Heart left ventricle (tissue), 16 donors: ENCODE results near the gene SIM1. TPM values are rescaled to one million over a fixed set of nuclear protein-coding genes. Genes with fewer than 3 reads are reported as not detected.

Experiments
- ATAC-seq, 4 donors: fragments of 200-7000 bp; cut with Tn5 transposase; one replicate each; pipeline ENCODE4 v1.9.1; 2020 to 2022; ENCODE audit warnings: moderate library complexity in 4 of 4, mild to moderate bottlenecking in 3 of 4, moderate number of reproducible peaks in 1 of 4
- DNase-seq, 5 donors: peaks; one replicate each; pipeline ENCODE4 v3.0.0-alpha.2; 2020
- H3K27ac ChIP-seq, 12 donors: fragments of 200-600 bp; sonication (generic) in 4 of 12; one replicate each; pipeline versions ENCODE4 v1.5.0 to v1.8.0; 2016 to 2022; ENCODE audit warnings: mild to moderate bottlenecking in 2 of 12
- H3K27me3 ChIP-seq, 9 donors: fragments of 200-600 bp; sonication (generic) in 2 of 9; one replicate each; pipeline versions ENCODE4 v1.5.1 to v1.8.0; 2016 to 2022; ENCODE audit warnings: mild to moderate bottlenecking in 3 of 9
- H3K36me3 ChIP-seq, 9 donors: fragments of 200-600 bp; sonication (generic) in 2 of 9; one replicate each; pipeline versions ENCODE4 v1.5.0 to v1.8.0; 2018 to 2022; ENCODE audit warnings: mild to moderate bottlenecking in 2 of 9
- H3K4me1 ChIP-seq, 12 donors: fragments of 200-600 bp; sonication (generic) in 4 of 12; one replicate each; pipeline versions ENCODE4 v1.5.0 to v1.8.0; 2016 to 2022; ENCODE audit warnings: mild to moderate bottlenecking in 3 of 12
- H3K4me3 ChIP-seq, 12 donors: fragments of 200-600 bp; sonication (generic) in 4 of 12; one replicate each; pipeline versions ENCODE4 v1.5.0 to v1.8.0; 2017 to 2022; ENCODE audit warnings: mild to moderate bottlenecking in 9 of 12, moderate library complexity in 4 of 12
- H3K9me3 ChIP-seq, 12 donors: fragments of 200-600 bp; sonication (generic) in 4 of 12; one replicate each; pipeline versions ENCODE4 v1.5.0 to v1.8.0; 2016 to 2022; ENCODE audit warnings: mild to moderate bottlenecking in 1 of 12
- CTCF ChIP-seq, 12 donors: fragments of 200-600 bp; sonication (generic) in 4 of 12; IDR thresholded peaks; one replicate each; pipeline versions ENCODE4 v1.5.0 to v1.8.0; 2018 to 2022; ENCODE audit warnings: antibody characterized with exemption in 12 of 12, mild to moderate bottlenecking in 5 of 12
- POLR2A ChIP-seq, 2 donors: fragments of 450-650 bp; IDR thresholded peaks; one replicate each; pipeline ENCODE4 v1.6.1; 2017; ENCODE audit warnings: antibody characterized with exemption in 2 of 2, mild to moderate bottlenecking in 2 of 2, moderate library complexity in 2 of 2
- WGBS, 4 donors: extraction: QIAGEN DNeasy Blood & Tissue Kit in 2 of 4; methylation state at CpG; one replicate each; pipeline versions ENCODE4 v1.1.5 to v1.1.7; 2013 to 2018; 5-methylcytosine and 5-hydroxymethylcytosine counted together
- intact Hi-C, 10 donors: fragments of 100-400 bp; cut with DNase I; formaldehyde crosslinking; loops; one replicate each; pipeline versions ENCODE4 v1.11.1 to v1.14.2; 2022
- polyA plus RNA-seq, 2 donors: library from polyadenylated mRNA; stranded (reverse); fragments of 200-250 nt; gene quantifications; one replicate each; pipeline ENCODE4 v1.2.3, GENCODE V29; 2013
- total RNA-seq, 9 donors: library from RNA; depleted of rRNA in 2 of 9; stranded (reverse); fragments of >200 nt in 2 of 9; fragmentation: NEBNext Ultra II Directional in 3 of 9; extraction: Animal tissue kit (Norgen Biotek cat#: 25700) in 3 of 9; gene quantifications; one replicate each; pipeline versions ENCODE4 v1.1.0 to v1.2.4, GENCODE V29; 2016 to 2023
- donor health status: ischemic (EF 13 %, LVEDD 7.1; RV severe dilation, severe dysfunction).
- donor health status: healthy with polysubstance abuse.
- donor health status: DM: no; HTN: yes; CAD: no.
- donor health status: DM: no; HTN: no; CAD: no.
- donor health status: ischemic (EF 25% LVEDD 6.9; RV normal size, moderate dysfunction).
- donor health status: ischemic (EF 25% LVEDD 5.7; RV mildly dilated, moderate dysfunction).
- donor health status: healthy.
- donor health status: DM: yes; HTN: yes; CAD: no.
- donor health status: ischemic (EF 35%, LVEDD 5.7; RV mildly dilated, moderate dysfunction).
- donor health status: nonischemic (EF 11% LVEDD 7.7; RV severe dilation, severe dysfunction).
- donor health status: DM: yes; HTN: yes; CAD: no.
- donor health status: PGD.
- donor health status: ischemic (EF 29% LVEDD 5.4; RV normal size, mild dysfunction).
- donor health status: nonischemic (EF 23%, LVEDD 6.1; RV moderate dilation, normal function).

The SIM1 gene
- total and polyA plus RNA-seq, 11 donors: 0.50 TPM; not detected in 10

DNA sequence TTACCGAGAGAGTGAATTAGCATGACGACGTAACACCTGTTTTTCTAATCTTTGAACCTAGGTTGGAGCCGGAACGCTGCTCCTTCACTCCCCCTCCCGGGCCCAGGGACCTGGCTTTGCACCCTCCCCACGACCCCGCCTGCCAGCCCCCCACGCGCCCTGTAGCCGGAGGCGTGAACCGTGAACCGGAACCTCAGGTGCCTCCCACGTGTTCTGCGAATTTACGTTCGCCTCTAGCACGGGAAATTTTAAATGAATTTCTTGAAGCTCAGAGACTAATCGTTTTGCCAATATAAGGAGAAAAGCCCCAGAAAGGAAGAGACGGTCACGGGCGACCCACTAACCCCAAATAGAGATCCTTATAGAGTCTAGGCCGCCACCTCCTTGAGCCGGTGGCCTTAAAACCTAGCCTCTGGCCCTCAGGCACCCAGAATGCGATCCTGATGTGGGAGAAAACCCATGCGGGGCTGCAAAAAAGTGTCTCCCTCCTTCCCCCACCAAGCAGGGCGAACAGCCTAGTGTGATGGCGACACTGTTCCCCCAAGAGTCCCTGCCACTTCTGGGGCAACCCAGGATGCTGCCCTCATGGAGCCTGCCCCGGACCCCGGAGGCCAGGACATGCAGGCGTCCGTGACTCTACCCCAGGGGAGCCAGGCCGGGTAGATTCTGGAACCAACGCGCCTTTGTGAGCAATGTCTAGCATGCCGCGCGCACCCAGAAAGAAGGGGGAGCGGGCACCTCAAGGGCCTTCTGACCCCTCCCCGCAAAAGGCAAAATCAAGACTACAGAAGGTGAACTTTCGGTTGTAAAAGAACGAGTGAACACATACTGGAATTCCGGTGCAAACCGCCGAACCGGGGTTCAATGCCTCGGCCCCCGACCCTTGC is 2.7 kb upstream of the SIM1 start:
- no peak for TF ChIP-seq CTCF (IDR thresholded peaks at IDR 0.05)
- no peak for TF ChIP-seq POLR2A (IDR thresholded peaks at IDR 0.05)
- Histone ChIP-seq H3K4me1 (peaks cover 0 to 32% (median 6%) of the 10 kb centered on the region in 12 donors), H3K9me3 (no peaks in the 10 kb centered on the region), H3K36me3 (no peaks in the 10 kb centered on the region), H3K27ac (no peak overlapping the region), H3K4me3 (no peak overlapping the region), H3K27me3 (peaks cover 65 to 100% (median 93%) of the 10 kb centered on the region in 9 donors)
- DNase-seq: no peak
- ATAC-seq: no peak
- 5 to 8% (median 7%) methylated on average over 45 to 49 of the region's 49 CpGs for WGBS, 4 donors
- intact Hi-C loops: no loop called here

GRCh38 chr6:100466410-100467128 is 1.8 kb upstream of the SIM1 start:
- intact Hi-C loops: no loop called here
- H3K27ac ChIP-seq: no peak overlapping the region
- DNase-seq (no peak), ATAC-seq (no peak)
- no peaks in the 10 kb centered on the region for H3K36me3 ChIP-seq
- no peaks in the 10 kb centered on the region for H3K9me3 ChIP-seq
- H3K27me3 ChIP-seq: peaks cover 63 to 100% (median 99%) of the 10 kb centered on the region in 9 donors
- 3 to 6% (median 5%) methylated on average over 17 to 21 of the region's 21 CpGs for WGBS, 4 donors
- TF ChIP-seq CTCF (IDR thresholded peaks at IDR 0.05) (no peak), POLR2A (IDR thresholded peaks at IDR 0.05) (no peak)
- H3K4me3 ChIP-seq: no peak overlapping the region
- H3K4me1 ChIP-seq: peaks cover 0 to 32% (median 6%) of the 10 kb centered on the region in 12 donors

DNA sequence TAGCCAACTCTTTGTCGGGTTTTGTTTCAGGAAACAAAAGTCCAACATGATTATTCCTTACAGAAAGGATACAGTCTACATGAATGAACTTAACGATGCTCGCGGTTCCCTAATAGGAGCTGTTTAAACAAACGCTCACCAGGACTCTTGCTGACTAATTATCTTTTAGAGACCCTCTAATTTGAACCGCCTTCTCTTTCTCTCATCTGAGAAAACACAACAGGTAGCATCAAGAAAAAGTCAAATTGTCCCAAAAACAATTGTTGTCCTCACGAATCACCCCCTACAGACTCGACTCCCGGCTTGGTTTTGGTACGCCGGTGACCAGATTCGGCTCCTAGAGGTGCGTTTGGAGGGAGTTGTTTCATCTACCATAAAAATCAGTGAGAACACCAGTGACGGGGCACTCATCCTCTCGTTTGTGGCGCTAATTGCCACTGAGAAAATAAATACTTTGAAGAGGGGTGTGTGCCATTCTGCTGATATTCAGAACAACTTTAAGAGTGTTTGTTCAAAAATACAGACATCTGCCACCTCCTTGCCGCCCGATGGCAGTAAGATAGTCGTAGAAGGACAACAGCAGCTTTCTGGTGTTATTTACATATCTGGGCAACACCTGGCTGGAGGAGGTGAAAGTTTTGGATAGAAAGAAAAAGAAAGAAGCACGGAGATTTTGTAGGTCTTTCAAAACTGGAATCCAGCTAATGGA is 1.1 kb upstream of the SIM1 start:
- ATAC-seq: no peak
- Histone ChIP-seq H3K27ac (no peak overlapping the region), H3K27me3 (peaks cover 67 to 100% (median 100%) of the 10 kb centered on the region in 9 donors), H3K4me3 (no peak overlapping the region), H3K9me3 (no peaks in the 10 kb centered on the region), H3K36me3 (no peaks in the 10 kb centered on the region), H3K4me1 (peaks cover 0 to 38% (median 10%) of the 10 kb centered on the region in 12 donors)
- intact Hi-C loops: no loop called here
- WGBS, 4 donors: 7 to 10% (median 7%) methylated on average over 20 of the region's 20 CpGs
- no peak for TF ChIP-seq POLR2A (IDR thresholded peaks at IDR 0.05)
- TF ChIP-seq CTCF (IDR thresholded peaks at IDR 0.05): no peak
- DNase-seq: no peak
